ENCODE results near the gene COL24A1. TPM values are rescaled to one million over a fixed set of nuclear protein-coding genes. Genes with fewer than 3 reads are reported as not detected.

Gene COL24A1
- total and polyA plus RNA-seq, 2 experiments from 2014 or later = 0.22 to 0.23 TPM

- WGBS, 2 experiments (ENCODE audit: low coverage in 1 of 2, low lambda C conversion rate in 2 of 2, missing lambda C conversion rate in 2 of 2) = 43 to 45% methylated on average over 8 of the region's 8 CpGs
- DNase-seq = no peak
Measured at GRCh38 chr1:86200901-86201300, 44.3 kb upstream of the COL24A1 start.

GRCh38 chr1:86197206-86197855 lies 40.8 kb upstream of the COL24A1 start:
- H3K4me3 ChIP-seq = no peak overlapping the region
- no peaks in the 10 kb centered on the region for H3K9me2 ChIP-seq (ENCODE audit: insufficient read depth)
- no peaks in the 10 kb centered on the region for H3K27me3 ChIP-seq (replicated peaks; ENCODE audit: insufficient read depth)
- H3K4me2 ChIP-seq (ENCODE audit: unreplicated experiment) = no peak overlapping the region
- H3K79me2 ChIP-seq (ENCODE audit: insufficient read depth) = no peaks in the 10 kb centered on the region
- H3K4me1 ChIP-seq (ENCODE audit: insufficient read depth) = no peaks in the 10 kb centered on the region
- no peak overlapping the region for H3K27ac ChIP-seq
- no peaks in the 10 kb centered on the region for H3K9me3 ChIP-seq (ENCODE audit: low read depth)
- no peak for DNase-seq
- 0% methylated on average over 1 of the region's 1 CpG for WGBS, 2 experiments (ENCODE audit: low coverage in 1 of 2, low lambda C conversion rate in 2 of 2, missing lambda C conversion rate in 2 of 2)
- no peak overlapping the region for H3K9ac ChIP-seq
- H3K36me3 ChIP-seq (ENCODE audit: low read depth) = no peaks in the 10 kb centered on the region
- H4K20me1 ChIP-seq (ENCODE audit: insufficient read depth) = no peaks in the 10 kb centered on the region
- no peak for TF ChIP-seq EZH2phosphoT487 (IDR thresholded peaks at IDR 0.05; ENCODE audit: insufficient read depth, low read depth)
- in situ Hi-C loops (cut with MboI) = no loop called here
- no peaks in the 10 kb centered on the region for H3F3A ChIP-seq (ENCODE audit: insufficient read depth)
- H2AFZ ChIP-seq = no peak overlapping the region

More at GRCh38 chr1:86200901-86201300, 44.3 kb upstream of the COL24A1 start:
- no peak overlapping the region for H3K4me2 ChIP-seq (ENCODE audit: unreplicated experiment)
- H3K9me2 ChIP-seq (ENCODE audit: insufficient read depth) = no peaks in the 10 kb centered on the region
- H3K79me2 ChIP-seq (ENCODE audit: insufficient read depth) = no peaks in the 10 kb centered on the region
- H3K4me3 ChIP-seq = no peak overlapping the region
- peaks cover 8% of the 10 kb centered on the region for H3K4me1 ChIP-seq (ENCODE audit: insufficient read depth)
- no peaks in the 10 kb centered on the region for H3K9me3 ChIP-seq (ENCODE audit: low read depth)
- no peak overlapping the region for H3K27ac ChIP-seq
- H3K36me3 ChIP-seq (ENCODE audit: low read depth) = no peaks in the 10 kb centered on the region
- in situ Hi-C loops (cut with MboI) = no loop called here
- peaks cover 6% of the 10 kb centered on the region; the same call in 1 of the 2 replicates for H3F3A ChIP-seq (ENCODE audit: insufficient read depth)
- no peak for TF ChIP-seq EZH2phosphoT487 (IDR thresholded peaks at IDR 0.05; ENCODE audit: insufficient read depth, low read depth)
- no peak for TF ChIP-seq EZH2 (IDR thresholded peaks at IDR 0.05; ENCODE audit: insufficient read depth, poor library complexity, severe bottlenecking)
- H3K27me3 ChIP-seq (replicated peaks; ENCODE audit: insufficient read depth) = no peaks in the 10 kb centered on the region
- no peak overlapping the region for H3K9ac ChIP-seq
- no peak overlapping the region for H2AFZ ChIP-seq
- no peaks in the 10 kb centered on the region for H4K20me1 ChIP-seq (ENCODE audit: insufficient read depth)

GRCh38 chr1:86195281-86195680 lies 38.7 kb upstream of the COL24A1 start:
- WGBS, 2 experiments (ENCODE audit: low coverage in 1 of 2, low lambda C conversion rate in 2 of 2, missing lambda C conversion rate in 2 of 2) = 57 to 60% methylated on average over 2 of the region's 2 CpGs
- Histone ChIP-seq H2AFZ (no peak overlapping the region), H3K4me1 (ENCODE audit: insufficient read depth) (no peaks in the 10 kb centered on the region), H3K27me3 (replicated peaks; ENCODE audit: insufficient read depth) (no peaks in the 10 kb centered on the region), H3K36me3 (ENCODE audit: low read depth) (no peaks in the 10 kb centered on the region), H4K20me1 (ENCODE audit: insufficient read depth) (no peaks in the 10 kb centered on the region), H3K79me2 (ENCODE audit: insufficient read depth) (no peaks in the 10 kb centered on the region), H3F3A (ENCODE audit: insufficient read depth) (no peaks in the 10 kb centered on the region), H3K9me3 (ENCODE audit: low read depth) (no peaks in the 10 kb centered on the region), H3K4me3 (no peak overlapping the region), H3K9ac (no peak overlapping the region), H3K27ac (no peak overlapping the region), H3K9me2 (ENCODE audit: insufficient read depth) (no peaks in the 10 kb centered on the region), H3K4me2 (ENCODE audit: unreplicated experiment) (no peak overlapping the region)
- DNase-seq = no peak
- TF ChIP-seq EZH2phosphoT487 (IDR thresholded peaks at IDR 0.05; ENCODE audit: insufficient read depth, low read depth) = no peak
- no peak for TF ChIP-seq EZH2 (IDR thresholded peaks at IDR 0.05; ENCODE audit: insufficient read depth, poor library complexity, severe bottlenecking)
- in situ Hi-C loops (cut with MboI) = no loop called here

GRCh38 chr1:86194491-86195034 lies 38.0 kb upstream of the COL24A1 start:
- Histone ChIP-seq H3K36me3 (ENCODE audit: low read depth) (no peaks in the 10 kb centered on the region), H3K9me2 (ENCODE audit: insufficient read depth) (no peaks in the 10 kb centered on the region), H3K4me1 (ENCODE audit: insufficient read depth) (no peaks in the 10 kb centered on the region), H3K27ac (no peak overlapping the region), H3F3A (ENCODE audit: insufficient read depth) (no peaks in the 10 kb centered on the region), H2AFZ (no peak overlapping the region), H3K9me3 (ENCODE audit: low read depth) (no peaks in the 10 kb centered on the region), H3K4me2 (ENCODE audit: unreplicated experiment) (no peak overlapping the region), H3K27me3 (replicated peaks; ENCODE audit: insufficient read depth) (no peaks in the 10 kb centered on the region), H3K9ac (no peak overlapping the region), H3K4me3 (no peak overlapping the region), H3K79me2 (ENCODE audit: insufficient read depth) (no peaks in the 10 kb centered on the region), H4K20me1 (ENCODE audit: insufficient read depth) (no peaks in the 10 kb centered on the region)
- in situ Hi-C loops (cut with MboI) = no loop called here
- TF ChIP-seq EZH2 (IDR thresholded peaks at IDR 0.05; ENCODE audit: insufficient read depth, poor library complexity, severe bottlenecking) = no peak
- TF ChIP-seq EZH2phosphoT487 (IDR thresholded peaks at IDR 0.05; ENCODE audit: insufficient read depth, low read depth) = no peak
- no peak for DNase-seq
- WGBS, 2 experiments (ENCODE audit: low coverage in 1 of 2, low lambda C conversion rate in 2 of 2, missing lambda C conversion rate in 2 of 2) = 52 to 56% methylated on average over 4 of the region's 4 CpGs
